ENCODE measurements around the gene TMEM190.
A peak's percentile ranks its signal among the peaks of the same experiment; 100 is the strongest.

TMEM190 gene

DNA sequence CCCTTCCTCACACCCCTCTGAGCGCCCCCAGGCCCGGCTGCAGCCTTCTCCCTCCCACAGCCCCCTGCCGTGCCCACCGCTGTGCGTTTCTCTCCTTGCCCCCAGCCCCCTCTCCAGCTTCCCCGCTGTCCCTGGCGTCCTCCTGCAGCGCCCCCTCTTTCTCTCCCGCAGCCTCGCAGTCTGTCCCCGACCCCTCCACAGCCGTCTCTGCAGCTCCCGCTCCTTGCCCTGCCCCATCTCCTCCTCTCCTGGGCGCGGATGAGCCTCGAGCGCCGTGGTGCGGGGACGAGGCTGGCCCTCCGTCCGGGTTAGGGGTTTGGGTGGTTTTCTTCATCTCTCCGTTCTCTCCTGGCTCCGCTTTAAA, 35.9 kb upstream of the TMEM190 start:
- TF ChIP-seq ZFX (IDR thresholded peaks at IDR 0.05): no peak
- TF ChIP-seq CTCF (conservative IDR thresholded peaks at IDR 0.05): no peak
- peak overlapping the region; percentile 88 for H3K27ac ChIP-seq

- TF ChIP-seq ZFX (IDR thresholded peaks at IDR 0.05) (no peak), CTCF (conservative IDR thresholded peaks at IDR 0.05) (no peak)
- peak overlapping the region; percentile 88 for H3K27ac ChIP-seq
Measured at GRCh38 chr19:55341171-55341588, 35.4 kb upstream of the TMEM190 start.

DNA sequence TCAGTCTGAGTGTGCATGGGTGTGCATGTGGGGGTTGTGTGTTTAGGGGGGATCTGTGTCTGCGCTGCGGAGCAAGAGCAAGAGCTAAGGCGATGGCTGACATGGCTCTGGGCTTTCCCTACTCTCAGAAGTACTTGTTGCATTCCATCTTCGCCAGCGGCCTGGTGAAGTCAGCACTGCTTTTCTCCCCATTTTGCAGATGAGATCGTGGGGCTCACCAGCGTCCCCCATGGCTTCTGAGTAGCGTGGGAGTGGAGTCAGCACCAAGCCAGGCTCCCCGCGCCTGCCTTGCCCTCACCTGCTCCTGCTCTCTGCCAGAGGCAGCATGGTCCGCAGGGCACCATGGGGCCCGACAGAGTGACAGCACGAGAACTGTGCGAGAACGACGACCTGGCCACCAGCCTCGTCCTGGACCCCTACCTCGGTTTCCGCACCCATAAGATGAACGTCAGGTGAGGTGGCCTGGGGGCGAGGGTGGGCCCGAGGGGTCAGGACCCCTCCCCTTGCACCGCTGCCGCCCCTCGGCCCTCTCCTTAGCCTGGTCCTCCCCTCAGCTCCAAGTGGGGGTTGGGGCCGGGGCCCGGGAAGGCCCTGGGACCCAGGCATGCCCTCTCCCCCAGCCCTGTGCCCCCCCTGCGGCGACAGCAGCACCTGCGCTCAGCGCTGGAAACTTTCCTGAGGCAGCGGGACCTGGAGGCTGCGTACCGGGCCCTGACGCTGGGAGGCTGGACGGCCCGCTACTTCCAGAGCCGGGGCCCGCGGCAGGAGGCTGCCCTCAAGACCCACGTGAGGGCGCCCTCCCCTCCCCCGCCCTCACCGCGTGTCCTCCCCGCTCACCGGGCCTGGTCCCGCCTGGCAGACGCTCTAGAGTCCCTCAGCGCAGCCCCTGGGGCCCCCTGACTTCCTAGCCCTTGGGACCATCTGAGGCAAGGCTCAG, 34.8 kb upstream of the TMEM190 start:
- peak overlapping the region; percentile 88; the same call in 1 of the 2 replicates for H3K27ac ChIP-seq

DNA sequence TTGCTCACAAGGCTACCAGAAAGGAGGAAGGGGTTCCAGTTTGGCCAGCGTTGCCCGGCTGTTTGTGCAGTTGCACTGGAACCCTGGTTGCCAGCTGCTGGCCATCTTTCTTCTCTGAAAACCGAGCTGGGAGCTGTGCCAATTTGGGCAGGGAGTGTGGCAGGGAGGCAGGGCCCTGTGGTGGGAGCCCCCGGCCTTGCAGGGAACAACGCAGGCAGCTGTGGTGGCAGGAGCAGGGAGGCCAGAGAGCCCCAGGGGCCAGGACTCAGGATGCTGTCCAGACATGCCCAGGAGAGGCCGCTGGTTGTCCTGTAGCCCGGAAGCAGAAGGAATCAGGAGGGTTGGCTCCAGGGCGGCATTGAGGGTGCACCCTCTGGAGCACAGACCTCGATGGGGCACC, 32.2 kb upstream of the TMEM190 start:
- TF ChIP-seq ZFX (IDR thresholded peaks at IDR 0.05) (no peak), CTCF (conservative IDR thresholded peaks at IDR 0.05) (no peak)
- H3K27ac ChIP-seq: no peak overlapping the region

More for the DNA sequence above, 34.8 kb upstream of the TMEM190 start:
- TF ChIP-seq CTCF (conservative IDR thresholded peaks at IDR 0.05): no peak

- H3K27ac ChIP-seq: no peak overlapping the region
- TF ChIP-seq ZFX (IDR thresholded peaks at IDR 0.05): no peak
- no peak for TF ChIP-seq CTCF (conservative IDR thresholded peaks at IDR 0.05)
Measured at GRCh38 chr19:55345101-55345817, 31.4 kb upstream of the TMEM190 start.

DNA sequence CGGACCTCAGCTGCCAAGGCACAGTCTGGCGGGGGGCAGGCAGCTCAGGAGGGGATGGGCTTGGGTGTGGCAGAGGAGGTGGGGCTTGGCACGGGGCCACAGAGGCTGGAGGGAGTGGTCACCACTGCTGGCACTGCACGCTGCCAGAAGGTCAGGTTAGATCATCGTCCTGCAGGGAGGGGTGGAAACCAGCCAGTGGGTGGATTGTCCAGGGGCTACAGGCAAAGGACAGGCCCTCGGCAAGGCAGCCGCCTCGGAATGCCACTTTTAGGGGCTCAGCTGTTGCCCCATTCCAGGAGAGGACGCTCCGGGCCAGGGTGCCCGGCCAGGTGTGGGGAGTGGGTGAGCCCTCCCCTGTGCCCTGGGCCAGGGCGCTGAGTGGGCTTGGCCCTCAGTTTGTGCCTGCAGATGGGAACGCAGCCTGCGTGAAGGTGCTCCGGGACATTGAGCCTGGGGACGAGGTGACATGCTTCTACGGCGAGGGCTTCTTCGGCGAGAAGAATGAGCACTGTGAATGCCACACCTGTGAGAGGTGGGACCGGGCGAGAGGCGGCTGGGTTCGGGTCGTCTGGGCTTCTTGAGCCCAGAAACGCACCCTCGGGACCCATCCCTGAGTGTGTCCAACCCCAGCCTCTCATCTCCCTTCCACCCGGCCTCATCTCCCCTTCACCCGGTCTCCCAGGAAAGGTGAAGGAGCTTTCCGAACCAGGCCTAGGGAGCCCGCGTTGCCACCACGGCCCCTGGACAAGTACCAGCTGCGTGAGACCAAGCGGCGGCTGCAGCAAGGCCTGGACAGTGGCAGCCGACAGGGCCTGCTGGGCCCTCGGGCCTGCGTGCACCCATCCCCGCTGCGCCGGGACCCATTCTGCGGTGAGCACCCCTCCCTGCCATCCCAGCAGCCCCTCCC, 30.6 kb upstream of the TMEM190 start:
- no peak for TF ChIP-seq ZFX (IDR thresholded peaks at IDR 0.05)
- TF ChIP-seq CTCF (conservative IDR thresholded peaks at IDR 0.05): no peak
- H3K27ac ChIP-seq: no peak overlapping the region

Measured in C4-2B (cell line).